ENCODE data around the gene MKRN2OS.

The MKRN2OS gene

GRCh38 chr3:12588039-12589009, 43.0 kb upstream of the MKRN2OS start:
- TF ChIP-seq YY1 (IDR thresholded peaks at IDR 0.05; ENCODE audit: low read depth) (no peak), EGR1 (IDR thresholded peaks at IDR 0.05) (no peak), CEBPB (IDR thresholded peaks at IDR 0.05) (peak; percentile 68), ZBTB7A (IDR thresholded peaks at IDR 0.05; ENCODE audit: low read depth) (no peak), FOXM1 (IDR thresholded peaks at IDR 0.05; ENCODE audit: borderline replicate concordance, low read depth) (no peak)

- TF ChIP-seq USF1 (IDR thresholded peaks at IDR 0.05): no peak
- TF ChIP-seq TEAD4 (IDR thresholded peaks at IDR 0.05): no peak
- no peak for TF ChIP-seq TCF12 (IDR thresholded peaks at IDR 0.05; ENCODE audit: low read depth)
- no peak for TF ChIP-seq EGR1 (IDR thresholded peaks at IDR 0.05)
- TF ChIP-seq YY1 (IDR thresholded peaks at IDR 0.05; ENCODE audit: low read depth): no peak
- TF ChIP-seq NFIC (IDR thresholded peaks at IDR 0.05): no peak
- TF ChIP-seq CREB1 (IDR thresholded peaks at IDR 0.05; ENCODE audit: low read depth): no peak
- no peak for TF ChIP-seq FOXM1 (IDR thresholded peaks at IDR 0.05; ENCODE audit: borderline replicate concordance, low read depth)
- TF ChIP-seq CEBPB (IDR thresholded peaks at IDR 0.05): no peak
- no peak for TF ChIP-seq REST (IDR thresholded peaks at IDR 0.05; ENCODE audit: low read depth)
- TF ChIP-seq RAD21 (IDR thresholded peaks at IDR 0.05; ENCODE audit: low read depth): no peak
- TF ChIP-seq TAF1 (IDR thresholded peaks at IDR 0.05; ENCODE audit: low read depth): no peak
- TF ChIP-seq EP300 (IDR thresholded peaks at IDR 0.05; ENCODE audit: borderline replicate concordance): no peak
Measured at GRCh38 chr3:12586403-12586802, 41.1 kb upstream of the MKRN2OS start.

- no peak for TF ChIP-seq YY1 (IDR thresholded peaks at IDR 0.05; ENCODE audit: low read depth)
- no peak for TF ChIP-seq TCF12 (IDR thresholded peaks at IDR 0.05; ENCODE audit: low read depth)
- TF ChIP-seq USF1 (IDR thresholded peaks at IDR 0.05): no peak
- no peak for TF ChIP-seq CREB1 (IDR thresholded peaks at IDR 0.05; ENCODE audit: low read depth)
- TF ChIP-seq TAF1 (IDR thresholded peaks at IDR 0.05; ENCODE audit: low read depth): no peak
- TF ChIP-seq EP300 (IDR thresholded peaks at IDR 0.05; ENCODE audit: borderline replicate concordance): no peak
- TF ChIP-seq MAX (IDR thresholded peaks at IDR 0.05): no peak
- no peak for TF ChIP-seq REST (IDR thresholded peaks at IDR 0.05; ENCODE audit: low read depth)
Measured at GRCh38 chr3:12585970-12586369, 40.7 kb upstream of the MKRN2OS start.

GRCh38 chr3:12585181-12585580, 39.9 kb upstream of the MKRN2OS start:
- no peak for TF ChIP-seq MAX (IDR thresholded peaks at IDR 0.05)
- TF ChIP-seq TAF1 (IDR thresholded peaks at IDR 0.05; ENCODE audit: low read depth): no peak
- TF ChIP-seq TEAD4 (IDR thresholded peaks at IDR 0.05): no peak
- TF ChIP-seq CEBPB (IDR thresholded peaks at IDR 0.05): no peak
- no peak for TF ChIP-seq TCF12 (IDR thresholded peaks at IDR 0.05; ENCODE audit: low read depth)
- TF ChIP-seq EGR1 (IDR thresholded peaks at IDR 0.05): no peak
- TF ChIP-seq ZBTB7A (IDR thresholded peaks at IDR 0.05; ENCODE audit: low read depth): no peak
- no peak for TF ChIP-seq EP300 (IDR thresholded peaks at IDR 0.05; ENCODE audit: borderline replicate concordance)
- no peak for TF ChIP-seq YY1 (IDR thresholded peaks at IDR 0.05; ENCODE audit: low read depth)
- no peak for TF ChIP-seq FOXM1 (IDR thresholded peaks at IDR 0.05; ENCODE audit: borderline replicate concordance, low read depth)

- TF ChIP-seq RAD21 (IDR thresholded peaks at IDR 0.05; ENCODE audit: low read depth) (no peak), NFIC (IDR thresholded peaks at IDR 0.05) (no peak), TAF1 (IDR thresholded peaks at IDR 0.05; ENCODE audit: low read depth) (no peak)
Measured at GRCh38 chr3:12584083-12584482, 38.8 kb upstream of the MKRN2OS start.

- TF ChIP-seq FOXM1 (IDR thresholded peaks at IDR 0.05; ENCODE audit: borderline replicate concordance, low read depth) (no peak), MAX (IDR thresholded peaks at IDR 0.05) (no peak), TEAD4 (IDR thresholded peaks at IDR 0.05) (no peak), YY1 (IDR thresholded peaks at IDR 0.05; ENCODE audit: low read depth) (no peak), TAF1 (IDR thresholded peaks at IDR 0.05; ENCODE audit: low read depth) (no peak), EP300 (IDR thresholded peaks at IDR 0.05; ENCODE audit: borderline replicate concordance) (no peak), NFIC (IDR thresholded peaks at IDR 0.05) (no peak), ZBTB7A (IDR thresholded peaks at IDR 0.05; ENCODE audit: low read depth) (no peak), CEBPB (IDR thresholded peaks at IDR 0.05) (no peak), REST (IDR thresholded peaks at IDR 0.05; ENCODE audit: low read depth) (no peak), RAD21 (IDR thresholded peaks at IDR 0.05; ENCODE audit: low read depth) (no peak), CREB1 (IDR thresholded peaks at IDR 0.05; ENCODE audit: low read depth) (no peak), USF1 (IDR thresholded peaks at IDR 0.05) (no peak)
Measured at GRCh38 chr3:12583280-12583679, 38.0 kb upstream of the MKRN2OS start.

Data from Ishikawa (cell line).